Superior temporal gyrus (tissue), 1 donor: ENCODE measurements around the gene PSMA6.
"Not testable (repeated sequence)": the region's sequence is repeated elsewhere in the genome, so short reads cannot be mapped to it uniquely, and the experiment has no call there.

Experiments used
- DNase-seq: peaks from one replicate; pipeline ENCODE4 v3.0.0-alpha.2; 2016; ENCODE audit errors: extremely low spot score

PSMA6 gene

GRCh38 chr14:35320472-35320871 lies 28.3 kb downstream of the PSMA6 start:
- no peak for DNase-seq

- no peak for DNase-seq
These were observed 34.2 kb downstream of the PSMA6 start for GRCh38 chr14:35326375-35326774.

GRCh38 chr14:35331605-35332516 lies 39.7 kb downstream of the PSMA6 start:
- DNase-seq: no peak

- DNase-seq: no peak
These were observed 40.5 kb downstream of the PSMA6 start for GRCh38 chr14:35332517-35333263.

- DNase-seq: no peak
These were observed 41.1 kb downstream of the PSMA6 start for GRCh38 chr14:35333264-35333730.

GRCh38 chr14:35333797-35334743 lies 41.9 kb downstream of the PSMA6 start:
- DNase-seq: no peak

- DNase-seq: no peak
These were observed 43.4 kb downstream of the PSMA6 start for GRCh38 chr14:35335388-35336092.

- not testable (repeated sequence) for DNase-seq
These were observed 44.0 kb downstream of the PSMA6 start for GRCh38 chr14:35336171-35336493.

- DNase-seq: no peak
These were observed 44.5 kb downstream of the PSMA6 start for GRCh38 chr14:35336494-35337268.

- DNase-seq: no peak
These were observed 45.4 kb downstream of the PSMA6 start for GRCh38 chr14:35337269-35338255.

- DNase-seq: no peak
These were observed 46.7 kb downstream of the PSMA6 start for GRCh38 chr14:35338731-35339405.

GRCh38 chr14:35339761-35340406 lies 47.7 kb downstream of the PSMA6 start:
- DNase-seq: no peak

GRCh38 chr14:35340616-35341453 lies 48.7 kb downstream of the PSMA6 start:
- no peak for DNase-seq

GRCh38 chr14:35341454-35341750 lies 49.2 kb downstream of the PSMA6 start:
- DNase-seq: no peak

- DNase-seq: peak; percentile 98
These were observed 49.7 kb downstream of the PSMA6 start for GRCh38 chr14:35341751-35342488.

GRCh38 chr14:35342489-35343010 lies 50.4 kb downstream of the PSMA6 start:
- DNase-seq: no peak
